ENCODE measurements around the gene UAP1L1. TPM values are rescaled to one million over a fixed set of nuclear protein-coding genes. Genes with fewer than 3 reads are reported as not detected.
A peak's percentile ranks its signal among the peaks of the same experiment; 100 is the strongest.

UAP1L1 gene
- total and polyA plus RNA-seq, 8 donors = 5.2 to 14.4 (median 6.2) TPM

- Histone ChIP-seq H3K27me3 (peaks cover 0 to 7% (median 0%) of the 10 kb centered on the region in 4 donors), H3K36me3 (no peaks in the 10 kb centered on the region), H3K4me1 (peaks cover 5 to 19% (median 10%) of the 10 kb centered on the region in 3 donors), H3K4me3 (peak overlapping the region; percentile 30 to 69 (median 48)), H3K27ac (peak overlapping the region in 3 of 4 donors; percentile 42 to 63 (median 63)), H3K9me3 (no peaks in the 10 kb centered on the region)
- no peak for FAIRE-seq
- no peak for TF ChIP-seq CTCF (IDR thresholded peaks at IDR 0.05)
- ATAC-seq = peak; percentile 10 to 31 (median 19)
- intact Hi-C loops (cut with DNase I) = no loop called here
- DNase-seq = peak in 1 of 6 donors; percentile 62
- WGBS, 2 donors = 3 to 8% methylated on average over 66 to 96 of the region's 96 CpGs
Measured at GRCh38 chr9:137045294-137046087, 31.8 kb upstream of the UAP1L1 start.

GRCh38 chr9:137046088-137046787 lies 31.1 kb upstream of the UAP1L1 start, which contains the start of gene NPDC1:
Gene NPDC1 (minus strand): TSS chr9:137046177. CDS start chr9:137045989, 188 bp downstream.
- Histone ChIP-seq H3K9me3 (no peaks in the 10 kb centered on the region), H3K36me3 (no peaks in the 10 kb centered on the region), H3K4me1 (peaks cover 5 to 19% (median 10%) of the 10 kb centered on the region in 3 donors), H3K4me3 (peak within 1 kb of the TSS; percentile 30 to 69 (median 48)), H3K27me3 (peaks cover 0 to 7% (median 0%) of the 10 kb centered on the region in 4 donors), H3K27ac (peak within 1 kb of the TSS; percentile 13 to 63 (median 52))
- intact Hi-C loops (cut with DNase I) = no loop called here
- peak; percentile 69 to 87 (median 81) for TF ChIP-seq CTCF (IDR thresholded peaks at IDR 0.05)
- WGBS, 2 donors = 1% methylated on average over 55 to 57 of the region's 57 CpGs
- no peak for FAIRE-seq
- peak; percentile 63 to 80 (median 76) for ATAC-seq
- peak in 5 of 6 donors; percentile 78 to 93 (median 88) for DNase-seq

GRCh38 chr9:137048655-137049543 lies 28.4 kb upstream of the UAP1L1 start:
- H3K27ac ChIP-seq = no peak overlapping the region

More at GRCh38 chr9:137048655-137049543, 28.4 kb upstream of the UAP1L1 start:
- Histone ChIP-seq H3K27me3 (peaks cover 0 to 7% (median 0%) of the 10 kb centered on the region in 4 donors), H3K4me1 (peaks cover 5 to 23% (median 10%) of the 10 kb centered on the region in 3 donors), H3K4me3 (no peak overlapping the region), H3K36me3 (no peaks in the 10 kb centered on the region), H3K9me3 (no peaks in the 10 kb centered on the region)
- no peak for TF ChIP-seq CTCF (IDR thresholded peaks at IDR 0.05)
- no peak for ATAC-seq
- no peak for DNase-seq
- intact Hi-C loops (cut with DNase I) = loop anchor here in 1 of 3 donors (2.0 kb wide), 1 partner anchor 16 kb away; no protein-coding TSS in a partner anchor
- 25 to 39% methylated on average over 39 to 72 of the region's 72 CpGs for WGBS, 2 donors
- FAIRE-seq = no peak

Data from pancreas (tissue), 10 donors.